ENCODE data around the gene SEZ6L2. TPM values are rescaled to one million over a fixed set of nuclear protein-coding genes. Genes with fewer than 3 reads are reported as not detected.

SEZ6L2 gene
- total RNA-seq, 1 donor from 2014 or later, result 8.7 TPM

GRCh38 chr16:29898135-29898803, 1.1 kb downstream of the SEZ6L2 start:
- H3K9me3 Mint-ChIP-seq, result no peaks in the 10 kb centered on the region
- no peak for TF ChIP-seq CTCF (conservative IDR thresholded peaks at IDR 0.05)
- H3K4me1 Mint-ChIP-seq, result peaks cover 16% of the 10 kb centered on the region
- H3K27me3 Mint-ChIP-seq (ENCODE audit: low read depth), result peaks cover 45% of the 10 kb centered on the region
- no peaks in the 10 kb centered on the region for H3K36me3 Mint-ChIP-seq (ENCODE audit: low read depth)
- H3K4me3 Mint-ChIP-seq, result peak overlapping the region; percentile 80
- DNase-seq (ENCODE audit: low read depth, low spot score), result no peak
- no peak overlapping the region for H3K27ac Mint-ChIP-seq (ENCODE audit: unreplicated experiment)

GRCh38 chr16:29897333-29897732, 2.0 kb downstream of the SEZ6L2 start:
- peaks cover 45% of the 10 kb centered on the region for H3K27me3 Mint-ChIP-seq (ENCODE audit: low read depth)
- H3K9me3 Mint-ChIP-seq, result no peaks in the 10 kb centered on the region
- no peaks in the 10 kb centered on the region for H3K36me3 Mint-ChIP-seq (ENCODE audit: low read depth)
- DNase-seq (ENCODE audit: low read depth, low spot score), result no peak
- H3K27ac Mint-ChIP-seq (ENCODE audit: unreplicated experiment), result no peak overlapping the region
- peaks cover 21% of the 10 kb centered on the region for H3K4me1 Mint-ChIP-seq
- TF ChIP-seq CTCF (conservative IDR thresholded peaks at IDR 0.05), result no peak
- H3K4me3 Mint-ChIP-seq, result no peak overlapping the region

- H3K9me3 Mint-ChIP-seq, result no peaks in the 10 kb centered on the region
- no peak for TF ChIP-seq CTCF (conservative IDR thresholded peaks at IDR 0.05)
- peaks cover 26% of the 10 kb centered on the region for H3K4me1 Mint-ChIP-seq
- no peak overlapping the region for H3K27ac Mint-ChIP-seq (ENCODE audit: unreplicated experiment)
- peaks cover 41% of the 10 kb centered on the region for H3K27me3 Mint-ChIP-seq (ENCODE audit: low read depth)
- no peaks in the 10 kb centered on the region for H3K36me3 Mint-ChIP-seq (ENCODE audit: low read depth)
- H3K4me3 Mint-ChIP-seq, result no peak overlapping the region
- no peak for DNase-seq (ENCODE audit: low read depth, low spot score)
These were observed 2.5 kb downstream of the SEZ6L2 start for GRCh38 chr16:29896841-29897240.

- H3K4me1 Mint-ChIP-seq, result peaks cover 24% of the 10 kb centered on the region
- no peak for TF ChIP-seq CTCF (conservative IDR thresholded peaks at IDR 0.05)
- H3K36me3 Mint-ChIP-seq (ENCODE audit: low read depth), result no peaks in the 10 kb centered on the region
- H3K4me3 Mint-ChIP-seq, result no peak overlapping the region
- H3K9me3 Mint-ChIP-seq, result no peaks in the 10 kb centered on the region
- no peak for DNase-seq (ENCODE audit: low read depth, low spot score)
- H3K27me3 Mint-ChIP-seq (ENCODE audit: low read depth), result peaks cover 25% of the 10 kb centered on the region
- no peak overlapping the region for H3K27ac Mint-ChIP-seq (ENCODE audit: unreplicated experiment)
These were observed 5.0 kb downstream of the SEZ6L2 start for GRCh38 chr16:29894352-29894751.

GRCh38 chr16:29893553-29893952, 5.8 kb downstream of the SEZ6L2 start:
- Mint-ChIP-seq H3K4me3 (no peak overlapping the region), H3K36me3 (ENCODE audit: low read depth) (no peaks in the 10 kb centered on the region), H3K4me1 (peaks cover 21% of the 10 kb centered on the region), H3K27me3 (ENCODE audit: low read depth) (peaks cover 18% of the 10 kb centered on the region), H3K9me3 (no peaks in the 10 kb centered on the region), H3K27ac (ENCODE audit: unreplicated experiment) (no peak overlapping the region)
- DNase-seq (ENCODE audit: low read depth, low spot score), result no peak
- TF ChIP-seq CTCF (conservative IDR thresholded peaks at IDR 0.05), result no peak

Measured in neural crest cell (in vitro differentiated cells).